Activated naive CD8-positive, alpha-beta T cell (primary cell): ENCODE results near the gene LHX4.

Source experiments
- H3K27ac Mint-ChIP-seq: one replicate; pipeline ENCODE4 v1.8.0; 2021; ENCODE audit warnings: mixed read lengths
- H3K27me3 Mint-ChIP-seq: one replicate; pipeline ENCODE4 v1.8.0; 2021; ENCODE audit warnings: mixed read lengths
- H3K36me3 Mint-ChIP-seq: one replicate; pipeline ENCODE4 v1.8.0; 2021; ENCODE audit warnings: mixed read lengths
- H3K4me1 Mint-ChIP-seq: one replicate; pipeline ENCODE4 v1.8.0; 2021; ENCODE audit warnings: low read depth, mixed read lengths
- H3K4me3 Mint-ChIP-seq: one replicate; pipeline ENCODE4 v1.8.0; 2021; ENCODE audit warnings: mild to moderate bottlenecking, mixed read lengths
- H3K9me3 Mint-ChIP-seq: one replicate; pipeline ENCODE4 v1.8.0; 2021; ENCODE audit warnings: low read depth, mixed read lengths

The LHX4 gene

DNA sequence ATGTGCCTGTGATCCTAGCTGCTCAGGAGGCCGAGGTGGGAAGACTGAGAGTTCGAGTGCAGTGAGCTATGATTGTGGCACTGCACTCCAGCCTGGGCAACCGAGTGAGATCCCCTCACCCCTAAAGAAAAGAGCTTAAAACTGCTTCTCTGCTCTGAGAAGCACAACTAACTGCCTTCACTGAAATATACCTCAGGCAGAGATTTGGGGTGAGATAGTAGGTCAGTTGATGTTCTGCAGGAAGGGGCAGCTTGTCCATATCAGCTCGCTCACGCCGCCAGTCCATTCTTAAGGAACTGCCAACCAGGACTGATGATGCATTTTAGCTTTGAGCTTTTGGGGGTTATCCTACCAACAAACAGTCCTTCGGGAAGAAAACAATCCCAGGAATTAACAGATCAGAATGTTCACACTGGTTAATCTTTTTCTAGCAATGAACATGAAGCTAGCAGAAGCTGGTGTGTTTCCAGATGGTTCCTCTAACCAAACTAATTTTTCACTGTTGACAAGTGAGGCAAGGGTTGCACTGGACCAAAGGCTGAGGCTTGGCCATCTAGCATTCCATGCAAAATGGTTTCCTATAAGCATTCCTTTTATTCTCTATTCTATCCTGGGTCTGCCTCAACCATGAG lies 31.6 kb downstream of the LHX4 start:
- H3K27ac Mint-ChIP-seq, result no peak overlapping the region
- H3K9me3 Mint-ChIP-seq, result no peaks in the 10 kb centered on the region
- no peak overlapping the region for H3K4me3 Mint-ChIP-seq
- peaks cover 3% of the 10 kb centered on the region for H3K27me3 Mint-ChIP-seq
- no peaks in the 10 kb centered on the region for H3K36me3 Mint-ChIP-seq
- no peaks in the 10 kb centered on the region for H3K4me1 Mint-ChIP-seq

DNA sequence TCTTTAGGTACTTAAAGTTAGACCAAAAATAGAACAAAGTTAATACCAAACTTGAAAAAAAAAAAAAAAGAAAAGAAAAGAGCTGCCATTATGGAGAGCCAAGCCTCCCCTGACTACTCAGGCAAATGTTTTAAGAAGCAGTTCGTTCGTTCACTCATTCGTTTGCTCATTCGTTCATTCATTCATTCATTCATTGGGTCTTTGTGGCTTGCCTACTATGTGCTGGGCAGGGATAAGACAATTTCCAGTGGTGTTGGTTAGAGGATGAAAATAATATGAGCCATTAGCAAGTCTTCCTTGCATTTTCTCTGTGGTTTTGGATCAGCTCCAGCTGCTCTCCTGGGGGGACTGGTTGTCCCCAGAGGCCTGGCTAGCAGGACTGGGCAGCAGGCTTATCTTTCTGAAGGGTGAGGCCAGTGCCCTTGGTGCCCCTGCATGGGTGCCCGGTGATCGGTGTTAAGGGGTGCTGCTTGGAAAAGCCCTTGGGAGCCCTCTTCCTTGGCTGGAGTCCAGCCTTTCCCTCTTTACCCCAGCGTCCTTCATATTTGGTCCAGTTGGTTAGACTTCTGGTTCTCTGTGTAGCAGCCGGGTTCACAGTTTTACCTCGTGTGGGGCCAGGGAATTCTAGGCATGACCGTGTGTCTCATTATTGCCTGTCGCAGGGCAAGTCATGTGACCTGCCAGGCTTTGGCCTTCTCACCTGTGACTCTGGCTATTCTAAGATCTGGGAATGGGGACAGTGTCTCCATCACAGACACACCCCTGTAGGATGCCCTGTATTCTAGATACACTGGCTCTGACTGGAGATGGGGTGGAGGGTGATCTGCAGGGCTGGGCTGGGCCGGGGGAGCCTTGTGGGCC lies 32.8 kb downstream of the LHX4 start:
- Mint-ChIP-seq H3K27ac (no peak overlapping the region), H3K9me3 (no peaks in the 10 kb centered on the region), H3K36me3 (no peaks in the 10 kb centered on the region), H3K4me1 (no peaks in the 10 kb centered on the region), H3K4me3 (no peak overlapping the region), H3K27me3 (no peaks in the 10 kb centered on the region)

DNA sequence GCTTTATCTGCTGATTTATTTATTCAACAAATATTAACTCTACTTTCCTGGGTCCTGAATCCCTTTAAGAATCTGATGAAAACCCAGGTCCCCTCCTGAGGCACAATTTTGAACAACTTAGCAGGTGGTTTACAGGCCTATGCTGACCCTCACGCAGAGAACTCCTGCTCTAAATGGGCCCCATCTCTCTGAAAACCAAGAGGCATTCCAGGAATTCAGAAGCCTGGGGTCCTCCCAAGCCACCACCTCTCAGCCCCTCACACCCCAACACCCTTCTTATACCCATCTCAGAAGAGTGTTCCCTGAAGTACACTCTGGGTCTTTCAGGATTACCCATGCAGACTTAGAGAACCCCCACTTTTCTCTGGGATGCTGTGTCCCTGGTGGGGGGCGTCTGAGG lies 34.5 kb downstream of the LHX4 start:
- H3K36me3 Mint-ChIP-seq, result no peaks in the 10 kb centered on the region
- H3K4me1 Mint-ChIP-seq, result no peaks in the 10 kb centered on the region
- no peaks in the 10 kb centered on the region for H3K9me3 Mint-ChIP-seq
- H3K27me3 Mint-ChIP-seq, result no peaks in the 10 kb centered on the region
- H3K4me3 Mint-ChIP-seq, result no peak overlapping the region
- H3K27ac Mint-ChIP-seq, result no peak overlapping the region

DNA sequence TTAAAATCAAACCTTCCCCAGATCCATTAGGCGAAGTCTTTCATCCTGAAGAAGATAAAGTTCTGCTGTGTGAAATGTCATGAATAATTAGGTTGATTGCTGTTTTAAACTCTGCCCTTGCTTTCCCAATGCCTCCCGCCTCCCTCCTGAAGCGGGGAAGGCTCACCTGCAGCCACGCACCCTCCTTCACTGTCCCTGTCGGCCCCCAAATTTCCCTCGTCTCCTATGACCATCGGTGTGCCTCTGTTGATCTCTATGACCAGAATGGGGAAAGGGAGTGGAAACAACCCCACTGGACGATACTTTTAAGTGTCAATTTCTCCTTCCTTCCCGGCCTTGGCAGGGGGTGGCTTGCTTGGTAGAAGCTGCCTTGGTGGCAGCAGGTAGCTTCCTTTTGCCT lies 35.1 kb downstream of the LHX4 start:
- Mint-ChIP-seq H3K4me1 (no peaks in the 10 kb centered on the region), H3K4me3 (no peak overlapping the region), H3K27me3 (no peaks in the 10 kb centered on the region), H3K27ac (no peak overlapping the region), H3K9me3 (no peaks in the 10 kb centered on the region), H3K36me3 (no peaks in the 10 kb centered on the region)

DNA sequence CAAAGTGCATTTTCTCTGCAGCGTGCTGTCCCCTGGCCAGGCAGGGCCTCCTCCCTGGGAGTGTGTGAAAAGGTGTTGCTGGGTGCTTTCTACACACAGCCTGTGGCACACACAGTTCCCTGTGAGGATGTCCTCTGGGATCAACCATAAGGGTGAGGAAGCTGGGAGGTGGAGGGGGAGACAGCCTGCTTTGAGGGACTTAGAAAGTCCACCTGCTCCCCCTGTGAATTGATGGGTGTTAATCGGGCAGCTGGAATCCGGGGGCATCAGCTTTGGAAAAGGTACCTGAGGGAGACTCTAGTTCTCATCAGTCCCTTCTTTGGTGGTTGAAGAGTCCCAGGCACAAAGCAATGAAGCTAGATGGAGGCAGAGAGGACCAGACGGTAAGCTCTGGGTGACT lies 35.8 kb downstream of the LHX4 start:
- H3K4me3 Mint-ChIP-seq, result no peak overlapping the region
- H3K9me3 Mint-ChIP-seq, result no peaks in the 10 kb centered on the region
- H3K36me3 Mint-ChIP-seq, result no peaks in the 10 kb centered on the region
- H3K27me3 Mint-ChIP-seq, result no peaks in the 10 kb centered on the region
- no peaks in the 10 kb centered on the region for H3K4me1 Mint-ChIP-seq
- H3K27ac Mint-ChIP-seq, result no peak overlapping the region

DNA sequence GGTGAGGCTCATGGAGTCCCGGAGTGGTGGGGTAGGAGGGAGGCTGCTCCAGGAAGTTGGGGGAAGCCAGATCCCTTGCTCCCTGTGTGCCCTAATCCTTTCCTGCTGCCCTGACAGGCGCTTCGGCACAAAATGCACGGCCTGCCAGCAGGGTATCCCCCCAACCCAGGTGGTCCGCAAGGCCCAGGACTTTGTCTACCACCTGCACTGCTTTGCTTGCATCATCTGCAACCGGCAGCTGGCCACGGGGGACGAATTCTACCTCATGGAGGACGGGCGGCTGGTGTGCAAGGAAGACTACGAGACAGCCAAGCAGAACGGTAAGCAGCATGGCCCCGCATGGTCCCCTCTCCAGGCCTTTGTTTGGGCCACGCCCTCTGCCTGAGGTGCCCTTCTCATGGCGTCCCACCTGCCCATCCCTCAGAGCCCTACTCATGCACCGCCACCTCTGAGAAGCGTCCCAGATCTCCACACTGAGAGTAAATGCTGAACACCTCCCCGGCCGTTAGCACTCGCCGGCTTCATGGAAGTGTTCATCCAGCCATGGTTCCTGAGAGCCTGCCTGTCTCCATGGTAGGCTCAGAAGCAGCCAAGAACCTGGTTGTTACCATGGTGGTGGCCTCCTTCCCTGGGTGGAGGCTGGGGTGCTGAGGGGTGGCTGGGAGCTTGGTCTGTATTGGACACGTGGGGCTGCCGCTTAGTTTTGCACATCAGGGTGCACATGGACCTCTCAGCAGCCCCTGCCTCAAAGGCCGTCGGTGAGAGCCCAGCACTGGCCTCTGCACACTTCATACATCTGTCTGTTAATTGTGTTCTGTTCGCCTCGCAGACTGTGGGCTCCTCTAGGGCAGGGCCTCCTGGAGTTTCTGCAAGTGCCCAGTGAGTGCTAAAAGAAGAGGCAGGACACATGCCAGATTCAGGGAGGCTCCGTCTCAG lies 36.5 kb downstream of the LHX4 start:
- Mint-ChIP-seq H3K27ac (no peak overlapping the region), H3K4me3 (no peak overlapping the region), H3K4me1 (no peaks in the 10 kb centered on the region), H3K27me3 (no peaks in the 10 kb centered on the region), H3K9me3 (no peaks in the 10 kb centered on the region), H3K36me3 (no peaks in the 10 kb centered on the region)

DNA sequence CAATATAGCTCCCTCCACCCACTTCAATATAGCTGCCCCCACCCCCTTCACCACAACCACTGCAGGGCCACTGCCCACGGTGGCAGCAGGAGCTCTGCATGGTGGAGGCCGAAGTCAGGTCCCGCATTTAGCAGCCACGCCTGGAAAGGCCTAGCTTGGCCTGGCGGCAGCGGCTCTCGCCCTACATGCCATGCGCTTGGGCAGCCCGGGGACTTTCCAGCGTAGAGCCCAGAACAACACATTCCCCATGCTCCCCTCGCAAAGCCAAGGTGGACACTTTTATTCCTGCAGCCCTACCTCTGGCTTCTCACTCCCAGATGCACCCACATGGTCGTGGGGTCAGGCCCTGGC lies 37.1 kb downstream of the LHX4 start:
- no peak overlapping the region for H3K4me3 Mint-ChIP-seq
- no peaks in the 10 kb centered on the region for H3K4me1 Mint-ChIP-seq
- no peaks in the 10 kb centered on the region for H3K9me3 Mint-ChIP-seq
- H3K27ac Mint-ChIP-seq, result no peak overlapping the region
- no peaks in the 10 kb centered on the region for H3K36me3 Mint-ChIP-seq
- no peaks in the 10 kb centered on the region for H3K27me3 Mint-ChIP-seq

DNA sequence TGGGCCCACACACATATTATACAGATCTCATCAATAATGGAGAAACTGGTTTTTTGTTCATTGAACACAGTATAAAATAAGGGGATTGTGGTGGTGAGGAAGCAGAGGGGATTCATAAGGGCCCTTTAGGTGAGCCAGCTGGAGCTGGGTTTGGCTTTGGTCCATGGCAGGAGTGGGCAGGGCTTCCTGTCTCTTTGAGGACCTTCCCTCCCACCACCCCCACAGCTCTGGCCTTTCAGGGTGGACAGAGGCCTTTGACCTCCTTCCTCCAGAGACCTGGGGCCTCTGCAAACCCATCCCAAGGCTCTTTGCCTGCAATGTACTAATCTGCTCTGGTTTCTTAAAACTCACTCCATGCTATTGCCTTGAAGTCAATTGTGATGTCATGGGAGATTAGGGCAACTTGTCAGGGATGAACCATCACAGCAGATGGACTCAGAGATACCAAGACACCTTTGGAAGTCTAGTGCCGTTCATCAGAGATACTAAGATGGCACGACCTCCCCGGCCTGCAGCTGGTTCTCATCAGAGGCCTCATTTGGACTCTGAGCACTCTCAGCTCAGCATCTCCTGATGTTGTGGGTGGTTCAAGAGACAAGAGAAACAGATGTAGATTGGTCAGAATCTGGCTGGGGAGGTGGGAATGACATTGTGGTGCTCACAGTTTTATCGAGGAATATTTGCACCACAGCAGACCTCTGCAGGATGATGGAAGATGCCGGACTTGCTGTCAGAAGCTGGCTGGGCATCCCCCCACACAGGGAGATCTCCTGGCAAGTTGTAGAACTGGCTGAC lies 37.9 kb downstream of the LHX4 start:
- Mint-ChIP-seq H3K4me1 (no peaks in the 10 kb centered on the region), H3K4me3 (no peak overlapping the region), H3K9me3 (no peaks in the 10 kb centered on the region), H3K36me3 (no peaks in the 10 kb centered on the region), H3K27me3 (no peaks in the 10 kb centered on the region), H3K27ac (no peak overlapping the region)

DNA sequence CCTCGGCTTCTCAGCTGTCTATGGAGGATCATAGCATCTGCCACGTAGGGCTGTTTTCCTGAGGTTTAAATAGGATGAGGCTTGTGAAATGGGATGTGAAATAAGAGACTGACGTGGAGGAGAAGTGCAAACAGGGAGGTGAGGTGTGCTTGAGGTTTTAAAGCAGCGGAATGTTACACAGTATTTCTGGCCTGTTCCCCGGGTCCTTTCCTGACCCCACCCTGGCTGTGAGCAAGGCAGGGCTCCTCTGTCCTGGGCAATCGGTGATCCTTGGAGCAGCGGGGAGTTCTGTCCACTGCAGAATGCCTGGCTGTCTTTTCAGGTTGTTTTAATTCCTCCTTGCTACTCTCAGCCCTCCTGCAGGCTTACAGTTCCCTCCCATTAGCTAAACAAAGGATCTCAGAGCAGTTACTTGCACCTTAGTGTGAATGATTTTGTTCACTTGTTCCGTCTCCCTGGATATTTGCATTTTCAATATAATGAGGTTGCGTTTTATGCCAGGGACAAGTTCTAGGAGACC lies 38.6 kb downstream of the LHX4 start:
- no peak overlapping the region for H3K4me3 Mint-ChIP-seq
- no peaks in the 10 kb centered on the region for H3K9me3 Mint-ChIP-seq
- H3K27me3 Mint-ChIP-seq, result no peaks in the 10 kb centered on the region
- H3K4me1 Mint-ChIP-seq, result no peaks in the 10 kb centered on the region
- peaks cover 1% of the 10 kb centered on the region for H3K36me3 Mint-ChIP-seq
- no peak overlapping the region for H3K27ac Mint-ChIP-seq

DNA sequence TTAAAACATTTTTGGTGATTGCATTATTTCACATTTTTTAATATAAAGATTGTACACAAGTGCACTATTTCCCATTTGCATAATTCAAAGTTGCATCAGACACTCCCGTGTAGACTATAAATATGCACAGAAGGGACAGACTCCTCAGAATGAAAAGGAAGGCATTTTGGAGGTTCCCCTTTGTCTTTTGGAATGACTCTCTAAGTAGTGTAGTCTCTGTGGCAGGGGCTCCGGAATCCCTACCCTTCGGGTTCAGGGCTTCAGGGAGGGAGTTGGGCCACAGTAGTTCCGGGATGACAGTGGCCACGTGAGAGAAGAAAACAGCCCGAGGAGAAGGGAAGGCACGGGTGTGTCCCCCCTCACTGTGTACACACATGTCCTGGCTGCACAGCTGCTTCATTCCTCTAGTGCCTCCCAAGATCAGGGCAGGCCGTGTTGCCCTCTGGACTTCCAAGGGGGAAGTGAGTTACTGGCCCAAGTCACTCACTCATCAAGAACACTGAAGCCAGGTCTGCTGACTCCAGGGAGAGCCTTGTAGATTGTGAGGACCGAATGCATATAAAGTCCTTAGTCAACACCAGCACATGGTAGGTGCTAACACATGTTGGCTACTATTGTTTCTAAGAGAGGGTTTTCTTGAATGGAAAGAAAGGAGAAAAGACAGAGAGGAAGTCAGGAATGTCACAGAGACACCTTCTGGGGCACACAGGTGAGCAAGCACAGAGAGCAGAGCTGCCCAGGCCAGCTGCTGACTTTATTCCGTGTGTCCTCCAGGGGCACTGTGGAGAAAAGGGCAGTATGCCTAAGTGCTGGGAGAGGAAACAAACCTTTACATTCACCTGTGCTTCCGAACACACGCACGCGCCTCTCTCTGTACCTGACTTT lies 39.8 kb downstream of the LHX4 start:
- Mint-ChIP-seq H3K36me3 (peaks cover 5% of the 10 kb centered on the region), H3K9me3 (no peaks in the 10 kb centered on the region), H3K27me3 (no peaks in the 10 kb centered on the region), H3K27ac (no peak overlapping the region), H3K4me3 (no peak overlapping the region), H3K4me1 (no peaks in the 10 kb centered on the region)

DNA sequence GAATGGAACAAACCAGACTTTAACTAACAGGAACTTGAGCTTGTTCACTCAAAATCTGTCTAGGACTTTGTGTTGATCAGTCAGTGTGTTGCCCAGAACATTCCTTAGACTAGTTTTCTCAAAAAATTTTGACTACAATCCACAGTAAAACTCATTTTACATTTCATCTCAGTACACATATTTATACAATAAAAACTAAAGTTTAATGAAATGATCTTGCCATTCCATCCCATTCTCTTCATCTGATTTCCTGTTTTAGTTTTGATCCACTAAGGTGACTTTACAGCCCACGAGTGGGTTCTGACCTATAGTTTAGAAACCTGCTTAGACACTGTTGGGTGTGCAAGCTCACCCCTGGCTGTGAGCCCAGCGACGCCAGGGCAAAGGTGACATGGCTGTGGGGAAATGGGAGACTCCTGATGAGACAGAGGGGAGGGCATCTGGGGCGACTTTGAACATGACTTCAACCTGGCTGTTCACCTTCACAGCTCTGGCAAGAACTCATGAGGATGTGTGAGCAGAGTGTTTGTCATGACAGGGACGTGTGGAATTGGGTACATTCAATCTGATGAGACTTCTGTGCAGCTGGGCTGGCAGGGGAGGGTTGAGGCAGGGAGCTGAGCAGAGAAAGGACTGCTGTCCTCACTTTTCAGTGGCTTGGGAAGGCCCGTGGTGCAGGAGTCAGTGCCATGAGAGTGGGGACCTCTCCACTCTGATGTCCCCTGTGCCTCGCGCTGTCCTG lies 40.6 kb downstream of the LHX4 start:
- Mint-ChIP-seq H3K27me3 (no peaks in the 10 kb centered on the region), H3K27ac (peak overlapping the region; percentile 2), H3K4me3 (no peak overlapping the region), H3K4me1 (no peaks in the 10 kb centered on the region), H3K36me3 (peaks cover 8% of the 10 kb centered on the region), H3K9me3 (no peaks in the 10 kb centered on the region)

DNA sequence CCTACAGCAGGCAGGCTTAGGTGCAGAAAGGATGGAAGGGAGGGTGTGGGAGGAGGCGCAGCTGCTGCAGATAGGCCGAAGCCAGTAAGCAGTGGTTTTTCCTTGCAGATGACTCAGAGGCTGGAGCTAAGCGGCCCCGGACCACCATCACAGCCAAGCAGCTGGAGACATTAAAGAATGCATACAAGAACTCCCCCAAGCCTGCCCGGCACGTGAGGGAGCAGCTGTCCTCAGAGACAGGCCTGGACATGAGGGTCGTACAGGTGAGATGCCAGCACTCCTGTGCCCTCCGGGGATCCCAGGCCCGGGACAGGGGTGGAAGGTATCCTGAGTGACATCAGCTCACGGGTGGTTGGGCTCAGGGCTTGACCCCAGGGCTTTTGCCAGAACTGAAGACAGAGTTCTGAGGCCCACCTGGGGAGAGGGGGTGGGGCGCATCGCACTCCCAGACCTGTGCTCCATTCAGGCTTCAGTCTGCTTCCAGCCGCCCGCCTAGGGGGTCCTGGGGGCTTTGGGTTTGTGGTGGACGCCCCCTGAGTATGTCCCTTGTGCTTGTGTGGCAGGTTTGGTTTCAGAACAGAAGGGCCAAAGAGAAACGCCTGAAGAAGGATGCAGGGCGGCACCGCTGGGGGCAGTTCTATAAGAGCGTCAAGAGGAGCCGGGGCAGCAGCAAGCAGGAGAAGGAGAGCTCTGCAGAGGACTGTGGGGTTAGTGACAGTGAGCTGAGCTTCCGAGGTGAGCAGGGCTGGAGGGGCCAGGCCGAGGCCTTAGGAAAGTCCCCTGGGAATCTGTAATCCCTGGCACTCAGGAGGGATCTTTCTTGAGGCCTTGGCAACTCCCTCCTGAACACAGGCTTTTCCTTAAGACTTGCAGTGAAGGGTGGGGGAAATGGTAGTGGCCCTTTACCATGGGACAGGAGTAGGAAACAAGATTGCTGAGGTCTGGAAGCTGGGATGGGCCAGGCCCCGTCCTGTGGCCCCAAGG lies 41.5 kb downstream of the LHX4 start:
- Mint-ChIP-seq H3K27ac (no peak overlapping the region), H3K4me3 (no peak overlapping the region), H3K4me1 (no peaks in the 10 kb centered on the region), H3K9me3 (no peaks in the 10 kb centered on the region), H3K36me3 (peaks cover 8% of the 10 kb centered on the region), H3K27me3 (no peaks in the 10 kb centered on the region)
